PC-3 (cell line): Measurements from ENCODE around the gene ZNF407.

Source experiments
- CTCF ChIP-seq: fragments of 300-600 bp; sonication (generic); conservative IDR thresholded peaks from 2 replicates; pipeline ENCODE4 v1.5.1; 2017; ENCODE audit warnings: antibody characterized with exemption, low read depth, mild to moderate bottlenecking, low read length
- EZH2 ChIP-seq: fragments of 300-600 bp; sonication (generic); IDR thresholded peaks from one replicate; pipeline ENCODE4 v1.6.1; 2017; ENCODE audit warnings: antibody characterized with exemption, mild to moderate bottlenecking, low read length; ENCODE audit not compliant: unreplicated experiment

- TF ChIP-seq CTCF (no peak), EZH2 (no peak)
Measured at GRCh38 chr18:74611765-74612164, 14.1 kb downstream of the ZNF407 start.
